HepG2 (cell line): ENCODE data around the gene MRPL54. TPM values are rescaled to one million over a fixed set of nuclear protein-coding genes. Genes with fewer than 3 reads are reported as not detected.
A peak's percentile ranks its signal among the peaks of the same experiment; 100 is the strongest.

Source experiments
- EP300 ChIP-seq, 3 experiments: sonication (generic) in 1 of 3; formaldehyde crosslinking in 1 of 3; IDR thresholded peaks; 2 replicates each; pipeline versions ENCODE4 v1.5.1 to v1.6.1; 2011 to 2020; ENCODE audit warnings: low read depth in 2 of 3, low read length in 2 of 3, borderline replicate concordance in 1 of 3, improper control_type of control experiment in 1 of 3, mild to moderate bottlenecking in 1 of 3, missing genetic modification reagents in 1 of 3, moderate library complexity in 1 of 3
- ERF ChIP-seq: IDR thresholded peaks from 2 replicates; pipeline ENCODE4 v1.6.1; 2018; ENCODE audit warnings: missing biosample characterization, missing genetic modification reagents
- FOXJ3 ChIP-seq: sonication (generic); formaldehyde crosslinking; IDR thresholded peaks from 2 replicates; pipeline ENCODE4 v1.4.0; 2020; ENCODE audit warnings: missing genetic modification reagents, mild to moderate bottlenecking, borderline replicate concordance
- FOXO4 ChIP-seq: sonication (generic); formaldehyde crosslinking; conservative IDR thresholded peaks from 2 replicates; pipeline ENCODE4 v1.8.1; 2023; ENCODE audit warnings: missing genetic modification reagents
- GTF2F1 ChIP-seq: fragments of 150-350 bp; IDR thresholded peaks from 2 replicates; pipeline ENCODE4 v1.6.1; 2014; ENCODE audit warnings: low read length
- HMG20A ChIP-seq: IDR thresholded peaks from 2 replicates; pipeline ENCODE4 v1.6.1; 2016; ENCODE audit warnings: borderline replicate concordance
- HNF1A ChIP-seq, 2 experiments: sonication (generic) in 1 of 2; formaldehyde crosslinking in 1 of 2; IDR thresholded peaks; 2 replicates each; pipeline versions ENCODE4 v1.4.0 to v1.6.1; 2016 to 2020; ENCODE audit warnings: borderline replicate concordance in 1 of 2, low read depth in 1 of 2, mild to moderate bottlenecking in 1 of 2, missing genetic modification reagents in 1 of 2
- IRF2 ChIP-seq: IDR thresholded peaks from 2 replicates; pipeline ENCODE4 v1.6.1; 2018; ENCODE audit warnings: missing genetic modification reagents, missing compliant biosample characterization
- KDM6A ChIP-seq: IDR thresholded peaks from 2 replicates; pipeline ENCODE4 v1.6.1; 2016; ENCODE audit warnings: low read depth
- MXI1 ChIP-seq: IDR thresholded peaks from 3 replicates; pipeline ENCODE4 v1.6.1; 2012; ENCODE audit warnings: low read depth, low read length, inconsistent platforms, borderline replicate concordance
- NONO ChIP-seq, 2 experiments: fragments of 450-650 bp in 1 of 2; sonication (generic) in 1 of 2; formaldehyde crosslinking in 1 of 2; IDR thresholded peaks in 1 of 2; conservative IDR thresholded peaks in 1 of 2; 2 replicates each; pipeline versions ENCODE4 v1.6.1 to v1.8.0; 2017 to 2022; ENCODE audit warnings: mild to moderate bottlenecking in 1 of 2, missing genetic modification reagents in 1 of 2, moderate library complexity in 1 of 2
- PAWR ChIP-seq: sonication (generic); formaldehyde crosslinking; IDR thresholded peaks from 2 replicates; pipeline ENCODE4 v1.4.0; 2020; ENCODE audit warnings: missing genetic modification reagents, mild to moderate bottlenecking, borderline replicate concordance
- PAX8 ChIP-seq: sonication (generic); formaldehyde crosslinking; IDR thresholded peaks from 2 replicates; pipeline ENCODE4 v1.8.0; 2022; ENCODE audit warnings: mild to moderate bottlenecking, missing genetic modification reagents, borderline replicate concordance
- PPARG ChIP-seq: conservative IDR thresholded peaks from 2 replicates; pipeline ENCODE4 v1.6.1; 2016; ENCODE audit warnings: missing biosample characterization, missing genetic modification reagents
- RFX1 ChIP-seq: fragments of 450-650 bp; IDR thresholded peaks from 2 replicates; pipeline ENCODE4 v1.6.1; 2017
- SALL2 ChIP-seq: sonication (generic); formaldehyde crosslinking; IDR thresholded peaks from 2 replicates; pipeline ENCODE4 v1.8.1; 2023; ENCODE audit warnings: mild to moderate bottlenecking, missing genetic modification reagents, inconsistent platforms
- SIN3A ChIP-seq: IDR thresholded peaks from 2 replicates; pipeline ENCODE4 v1.6.1; 2011; ENCODE audit warnings: low read depth, mild to moderate bottlenecking, control low read depth, low read length, borderline replicate concordance
- ZFY ChIP-seq: sonication (generic); formaldehyde crosslinking; IDR thresholded peaks from 2 replicates; pipeline ENCODE4 v1.4.0; 2020; ENCODE audit warnings: missing genetic modification reagents
- ZNF619 ChIP-seq: sonication (generic); formaldehyde crosslinking; IDR thresholded peaks from 2 replicates; pipeline ENCODE4 v1.4.0; 2020; ENCODE audit warnings: mild to moderate bottlenecking, missing genetic modification reagents
- ZNF768 ChIP-seq: sonication (generic); formaldehyde crosslinking; IDR thresholded peaks from 2 replicates; pipeline ENCODE4 v1.4.0; 2020; ENCODE audit warnings: missing genetic modification reagents
- ZNF800 ChIP-seq: sonication (generic); formaldehyde crosslinking; IDR thresholded peaks from 2 replicates; pipeline ENCODE4 v1.4.0; 2020; ENCODE audit warnings: missing genetic modification reagents
- ZSCAN20 ChIP-seq: sonication (generic); formaldehyde crosslinking; IDR thresholded peaks from 2 replicates; pipeline ENCODE4 v1.4.0; 2020; ENCODE audit warnings: missing genetic modification reagents, mild to moderate bottlenecking, borderline replicate concordance
- polyA plus RNA-seq, 8 experiments: library from polyadenylated mRNA; depleted of rRNA in 3 of 8; stranded (reverse) in 7 of 8; unstranded in 1 of 8; fragments of >200 nt; fragmentation: Illumina TruSeq in 4 of 8; extraction: Trizol in 4 of 8; gene quantifications; 2 replicates each; pipeline versions ENCODE4 v1.2.1 to v1.2.3, GENCODE V29; 2011 to 2016; ENCODE audit warnings: low read depth in 4 of 8, missing spikeins in 1 of 8, mixed read lengths in 1 of 8; ENCODE audit not compliant: insufficient read depth in 1 of 8
- total RNA-seq, 5 experiments: library from RNA; depleted of rRNA; stranded (reverse); fragments of >200 nt; fragmentation: Illumina TruSeq; extraction: Trizol; gene quantifications; 2 replicates each; pipeline ENCODE4 v1.2.3, GENCODE V29; 2016; ENCODE audit warnings: low read depth in 1 of 5

Gene MRPL54
- total and polyA plus RNA-seq, 2 of the 13 experiments (the other 11 are each of a cell fraction or from before 2014, with no cell fraction given) = 36.8 to 66.9 TPM

- TF ChIP-seq HNF1A (IDR thresholded peaks at IDR 0.05; ENCODE audit: low read depth) (no peak), HNF1A (CRISPR knock-in tag; IDR thresholded peaks at IDR 0.05; ENCODE audit: borderline replicate concordance) (peak; percentile 28; the same call in 1 of the 2 replicates), ZNF619 (CRISPR knock-in tag) (peak; percentile 86; the same call in 1 of the 2 replicates), RFX1 (no peak), PAX8 (CRISPR knock-in tag) (no peak), ERF (CRISPR knock-in tag) (0 out of 2 replicates have a peak, but pooled peaks have one; percentile 27), ZNF800 (0 out of 2 replicates have a peak, but pooled peaks have one; percentile 29), KDM6A (CRISPR knock-in tag) (no peak), ZFY (CRISPR knock-in tag) (peak; percentile 81), FOXJ3 (no peak), PPARG (CRISPR knock-in tag) (no peak), IRF2 (CRISPR knock-in tag) (peak; percentile 97), SIN3A (no peak), PAWR (no peak), FOXO4 (no peak), ZSCAN20 (CRISPR knock-in tag) (peak; percentile 73; the same call in 1 of the 2 replicates), EP300 (IDR thresholded peaks at IDR 0.05; ENCODE audit: low read depth in 2 of 2, low read length in 2 of 2) (peak in 1 of 2 experiments; percentile 41; a peak in 1 of 4 replicates), EP300 (CRISPR knock-in tag; IDR thresholded peaks at IDR 0.05; ENCODE audit: borderline replicate concordance) (no peak), NONO (IDR thresholded peaks at IDR 0.05) (no peak), NONO (CRISPR knock-in tag; conservative IDR thresholded peaks at IDR 0.05) (peak; percentile 71; the same call in 1 of the 2 replicates), GTF2F1 (no peak), ZNF768 (CRISPR knock-in tag) (peak; percentile 49; the same call in 1 of the 2 replicates), SALL2 (0 out of 2 replicates have a peak, but pooled peaks have one; percentile 48), HMG20A (CRISPR knock-in tag) (no peak), MXI1 (peak; percentile 77; the same call in 1 of the 3 replicates)
These were observed 926 bp upstream of the MRPL54 start, which contains the start of gene APBA3 (continued) for GRCh38 chr19:3761382-3762129.
